CD4-positive, alpha-beta T cell treated with Interleukin-12 subunit alpha and Interleukin-12 subunit beta, for 1 hour (primary cell): ENCODE measurements around the gene MYNN.

ENCODE experiments used
- DNase-seq: peaks from one replicate; pipeline ENCODE4 v3.0.0-alpha.2; 2020

MYNN gene

DNA sequence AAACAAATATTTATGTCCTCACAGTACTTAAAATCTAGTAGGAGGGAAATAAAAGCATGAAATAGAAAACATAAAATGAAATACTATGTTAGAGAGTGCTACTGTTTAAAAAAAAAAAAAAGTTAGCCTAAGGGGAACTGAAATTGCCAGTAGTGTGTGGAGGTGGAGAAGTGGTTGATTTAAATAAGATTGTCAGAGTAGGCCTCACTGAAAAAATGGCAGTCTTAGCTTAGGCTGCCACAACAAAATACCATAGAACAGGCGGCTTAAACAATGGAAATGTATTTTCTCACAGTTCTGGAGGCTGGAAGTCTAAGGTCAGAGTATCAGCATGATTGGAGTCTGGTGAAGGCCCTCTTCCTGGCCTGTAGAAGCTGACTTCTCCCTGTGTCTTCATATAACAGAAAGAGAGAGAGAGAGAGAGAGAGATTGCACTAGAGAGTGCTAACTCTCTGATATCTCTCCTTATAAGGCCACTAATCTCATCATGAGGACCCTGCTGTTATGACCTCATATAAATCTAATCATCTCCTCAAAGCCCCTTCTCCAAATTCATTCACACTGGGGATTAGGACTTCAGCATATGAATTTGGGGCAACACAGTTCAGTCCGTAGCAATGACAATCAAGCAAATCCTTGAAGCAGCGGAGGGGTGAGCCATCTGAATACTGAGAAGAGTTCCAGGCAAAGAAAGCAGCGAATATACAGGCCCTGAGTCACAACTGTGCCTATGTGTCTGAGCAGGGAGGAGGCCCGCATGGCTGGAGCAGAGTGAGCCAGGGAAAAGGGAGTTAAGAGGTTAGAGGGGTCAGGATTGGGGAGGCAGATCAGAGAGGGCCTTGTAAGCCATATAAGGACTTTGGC is 63.1 kb downstream of the MYNN start:
- DNase-seq = no peak

DNA sequence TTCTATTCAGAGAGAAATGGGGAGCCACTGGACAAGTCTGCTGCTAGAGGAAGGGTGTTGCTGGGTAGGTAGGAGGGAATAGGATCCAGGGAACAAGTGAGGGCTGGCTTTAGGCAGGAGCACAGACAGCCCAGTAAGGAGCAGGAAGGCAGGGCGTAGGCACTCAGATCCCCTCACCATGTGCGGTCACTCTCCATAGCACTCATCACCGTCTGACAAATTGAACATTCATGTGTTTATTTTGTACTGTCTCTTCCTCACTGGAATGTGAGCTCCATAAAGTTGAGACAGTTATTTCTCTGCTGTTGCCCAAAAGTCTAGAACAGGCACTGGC is 63.7 kb downstream of the MYNN start:
- no peak for DNase-seq

DNA sequence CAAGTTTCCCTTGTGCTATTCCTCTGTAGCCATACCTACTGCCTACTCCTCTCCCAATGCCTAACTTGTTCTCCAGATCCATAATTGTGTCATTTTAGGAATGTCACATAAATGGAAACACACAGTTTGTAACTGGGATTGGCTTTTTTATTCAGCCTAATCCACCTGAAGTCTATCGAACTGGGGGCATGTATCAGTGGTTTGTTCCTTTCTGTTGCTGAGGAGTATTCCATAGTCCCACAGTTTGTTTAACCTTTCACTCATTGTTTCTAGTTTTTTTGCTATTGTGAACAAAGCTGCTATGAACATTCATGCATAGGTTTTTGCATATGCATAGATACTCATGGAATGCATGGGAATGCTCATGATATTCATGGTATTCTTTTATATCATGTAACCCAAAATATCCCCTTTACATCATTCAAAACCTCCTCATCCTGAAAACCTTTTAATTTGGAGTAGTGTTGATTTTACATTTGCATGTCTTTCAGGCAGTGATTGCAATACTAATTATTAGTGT is 65.4 kb downstream of the MYNN start:
- DNase-seq = no peak
